NCI-H345 (cell line): ENCODE results near the gene NTF3.
"Not testable (repeated sequence)": the region's sequence is repeated elsewhere in the genome, so short reads cannot be mapped to it uniquely, and the experiment has no call there.

Source experiments
- DNase-seq: peaks from one replicate; lab custom pipeline; 2025; lab: John Stamatoyannopoulos, UW

Gene NTF3

GRCh38 chr12:5534426-5535199, 102.7 kb downstream of the NTF3 start:
- DNase-seq: no peak

- DNase-seq: no peak
Measured at GRCh38 chr12:5535541-5535940, 103.6 kb downstream of the NTF3 start.

- not testable (repeated sequence) for DNase-seq
Measured at GRCh38 chr12:5537026-5537615, 105.2 kb downstream of the NTF3 start.

GRCh38 chr12:5537771-5538170, 105.9 kb downstream of the NTF3 start:
- DNase-seq: no peak
